ENCODE measurements around the gene UBR4.

The UBR4 gene

GRCh38 chr1:19068639-19069276 is 141.3 kb downstream of the UBR4 start:
- DNase-seq = no peak

- DNase-seq = no peak
These were observed 142.0 kb downstream of the UBR4 start for GRCh38 chr1:19067912-19068638.

- no peak for DNase-seq
These were observed 142.7 kb downstream of the UBR4 start for GRCh38 chr1:19067182-19067911.

GRCh38 chr1:19066874-19067181 is 143.2 kb downstream of the UBR4 start:
- DNase-seq = no peak

GRCh38 chr1:19066248-19066873 is 143.7 kb downstream of the UBR4 start:
- DNase-seq = no peak

- no peak for DNase-seq
These were observed 144.4 kb downstream of the UBR4 start for GRCh38 chr1:19065526-19066247.

- no peak for DNase-seq
These were observed 145.1 kb downstream of the UBR4 start for GRCh38 chr1:19064906-19065450.

- no peak for DNase-seq
These were observed 146.9 kb downstream of the UBR4 start for GRCh38 chr1:19063122-19063521.

GRCh38 chr1:19062258-19063029 is 147.6 kb downstream of the UBR4 start:
- no peak for DNase-seq

- DNase-seq = no peak
These were observed 148.3 kb downstream of the UBR4 start for GRCh38 chr1:19061798-19062197.

GRCh38 chr1:19061343-19061742 is 148.7 kb downstream of the UBR4 start:
- DNase-seq = no peak

- DNase-seq = no peak
These were observed 150.3 kb downstream of the UBR4 start for GRCh38 chr1:19059773-19060172.

GRCh38 chr1:19058476-19058797 is 151.6 kb downstream of the UBR4 start:
- no peak for DNase-seq

GRCh38 chr1:19057784-19058475 is 152.1 kb downstream of the UBR4 start:
- DNase-seq = no peak

GRCh38 chr1:19057182-19057779 is 152.8 kb downstream of the UBR4 start:
- DNase-seq = no peak

- no peak for DNase-seq
These were observed 154.4 kb downstream of the UBR4 start for GRCh38 chr1:19055701-19056100.

- DNase-seq = no peak
These were observed 155.1 kb downstream of the UBR4 start for GRCh38 chr1:19055001-19055400.

- no peak for DNase-seq
These were observed 155.8 kb downstream of the UBR4 start for GRCh38 chr1:19054216-19054615.

- no peak for DNase-seq
These were observed 156.6 kb downstream of the UBR4 start for GRCh38 chr1:19053486-19053885.

GRCh38 chr1:19049798-19050197 is 160.3 kb downstream of the UBR4 start:
- DNase-seq = no peak
